HepG2 (cell line): ENCODE measurements around the gene NDUFS2. TPM values are rescaled to one million over a fixed set of nuclear protein-coding genes. Genes with fewer than 3 reads are reported as not detected.

Experiments
- DPF2 ChIP-seq: sonication (generic); formaldehyde crosslinking; IDR thresholded peaks from 2 replicates; pipeline ENCODE4 v1.4.0; 2020; ENCODE audit warnings: mild to moderate bottlenecking, low read depth, missing genetic modification reagents, borderline replicate concordance
- MTA1 ChIP-seq: sonication (generic); formaldehyde crosslinking; IDR thresholded peaks from 2 replicates; pipeline ENCODE4 v1.4.0; 2020; ENCODE audit warnings: missing genetic modification reagents, mild to moderate bottlenecking, borderline replicate concordance
- NFKBIZ ChIP-seq: IDR thresholded peaks from 2 replicates; pipeline ENCODE4 v1.6.1; 2018; ENCODE audit warnings: missing genetic modification reagents, missing compliant biosample characterization
- PATZ1 ChIP-seq: sonication (generic); formaldehyde crosslinking; IDR thresholded peaks from 2 replicates; pipeline ENCODE4 v1.4.0; 2020; ENCODE audit warnings: missing genetic modification reagents
- TCF12 ChIP-seq, 2 experiments: fragments of 450-650 bp in 1 of 2; sonication (generic) in 1 of 2; formaldehyde crosslinking in 1 of 2; IDR thresholded peaks; 2 replicates each; pipeline versions ENCODE4 v1.6.1 to v1.8.0; 2017 to 2022; ENCODE audit warnings: antibody characterized with exemption in 1 of 2, mild to moderate bottlenecking in 1 of 2, missing genetic modification reagents in 1 of 2, moderate library complexity in 1 of 2
- ZBTB40 ChIP-seq, 2 experiments: fragments of 450-650 bp in 1 of 2; sonication (generic) in 1 of 2; formaldehyde crosslinking in 1 of 2; IDR thresholded peaks; 2 replicates each; pipeline versions ENCODE4 v1.6.1 to v1.8.0; 2016 to 2022; ENCODE audit warnings: antibody characterized with exemption in 1 of 2, mild to moderate bottlenecking in 1 of 2, missing genetic modification reagents in 1 of 2
- ZNF180 ChIP-seq: sonication (generic); formaldehyde crosslinking; IDR thresholded peaks from 2 replicates; pipeline ENCODE4 v1.4.0; 2020; ENCODE audit warnings: low read depth, missing genetic modification reagents, borderline replicate concordance
- ZNF260 ChIP-seq: sonication (generic); formaldehyde crosslinking; IDR thresholded peaks from 2 replicates; pipeline ENCODE4 v1.4.0; 2020; ENCODE audit warnings: missing genetic modification reagents, low read depth, mild to moderate bottlenecking, borderline replicate concordance
- ZNF431 ChIP-seq: sonication (generic); formaldehyde crosslinking; IDR thresholded peaks from 2 replicates; pipeline ENCODE4 v1.9.0; 2022; ENCODE audit warnings: missing genetic modification reagents, low read depth, mild to moderate bottlenecking, borderline replicate concordance
- ZNF7 ChIP-seq: IDR thresholded peaks from 2 replicates; pipeline ENCODE4 v1.6.1; 2016; ENCODE audit warnings: missing biosample characterization, missing genetic modification reagents
- polyA plus RNA-seq, 8 experiments: library from polyadenylated mRNA; depleted of rRNA in 3 of 8; stranded (reverse) in 7 of 8; unstranded in 1 of 8; fragments of >200 nt; fragmentation: Illumina TruSeq in 4 of 8; extraction: Trizol in 4 of 8; gene quantifications; 2 replicates each; pipeline versions ENCODE4 v1.2.1 to v1.2.3, GENCODE V29; 2011 to 2016; ENCODE audit warnings: low read depth in 4 of 8, missing spikeins in 1 of 8, mixed read lengths in 1 of 8; ENCODE audit not compliant: insufficient read depth in 1 of 8
- total RNA-seq, 5 experiments: library from RNA; depleted of rRNA; stranded (reverse); fragments of >200 nt; fragmentation: Illumina TruSeq; extraction: Trizol; gene quantifications; 2 replicates each; pipeline ENCODE4 v1.2.3, GENCODE V29; 2016; ENCODE audit warnings: low read depth in 1 of 5
- TF ChIP-seq, protein P1 (sequence below): sonication (generic); formaldehyde crosslinking; IDR thresholded peaks from 2 replicates; pipeline ENCODE4 v1.4.0; 2020; ENCODE audit warnings: mild to moderate bottlenecking, missing genetic modification reagents
- TF ChIP-seq, protein P2 (sequence below): sonication (generic); formaldehyde crosslinking; IDR thresholded peaks from 2 replicates; pipeline ENCODE4 v1.9.0; 2022; ENCODE audit warnings: low read depth, missing genetic modification reagents

NDUFS2 gene
- total and polyA plus RNA-seq, 2 of the 13 experiments (the other 11 are each of a cell fraction or from before 2014, with no cell fraction given): 89.9 to 118 TPM

GRCh38 chr1:161177112-161177935 lies 24.8 kb upstream of the NDUFS2 start, which contains the start of gene B4GALT3 (continued):
- TF ChIP-seq ZBTB40 (IDR thresholded peaks at IDR 0.05) (no peak), ZBTB40 (CRISPR knock-in tag; IDR thresholded peaks at IDR 0.05) (peak; percentile 30; the same call in 1 of the 2 replicates), MTA1 (0 out of 2 replicates have a peak, but pooled peaks have one; percentile 28), ZNF7 (CRISPR knock-in tag) (no peak), ZNF180 (CRISPR knock-in tag) (no peak), TCF12 (IDR thresholded peaks at IDR 0.05) (no peak), TCF12 (CRISPR knock-in tag; IDR thresholded peaks at IDR 0.05) (0 out of 2 replicates have a peak, but pooled peaks have one; percentile 53), ZNF260 (no peak), ZNF431 (CRISPR knock-in tag) (no peak; the same call in 1 of the 2 replicates), PATZ1 (CRISPR knock-in tag) (peak; percentile 66), NFKBIZ (CRISPR knock-in tag) (no peak), DPF2 (CRISPR knock-in tag) (no peak)
- TF ChIP-seq, protein P1, sequence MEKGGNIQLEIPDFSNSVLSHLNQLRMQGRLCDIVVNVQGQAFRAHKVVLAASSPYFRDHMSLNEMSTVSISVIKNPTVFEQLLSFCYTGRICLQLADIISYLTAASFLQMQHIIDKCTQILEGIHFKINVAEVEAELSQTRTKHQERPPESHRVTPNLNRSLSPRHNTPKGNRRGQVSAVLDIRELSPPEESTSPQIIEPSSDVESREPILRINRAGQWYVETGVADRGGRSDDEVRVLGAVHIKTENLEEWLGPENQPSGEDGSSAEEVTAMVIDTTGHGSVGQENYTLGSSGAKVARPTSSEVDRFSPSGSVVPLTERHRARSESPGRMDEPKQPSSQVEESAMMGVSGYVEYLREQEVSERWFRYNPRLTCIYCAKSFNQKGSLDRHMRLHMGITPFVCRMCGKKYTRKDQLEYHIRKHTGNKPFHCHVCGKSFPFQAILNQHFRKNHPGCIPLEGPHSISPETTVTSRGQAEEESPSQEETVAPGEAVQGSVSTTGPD (CRISPR knock-in tag): no peak
- TF ChIP-seq, protein P2, sequence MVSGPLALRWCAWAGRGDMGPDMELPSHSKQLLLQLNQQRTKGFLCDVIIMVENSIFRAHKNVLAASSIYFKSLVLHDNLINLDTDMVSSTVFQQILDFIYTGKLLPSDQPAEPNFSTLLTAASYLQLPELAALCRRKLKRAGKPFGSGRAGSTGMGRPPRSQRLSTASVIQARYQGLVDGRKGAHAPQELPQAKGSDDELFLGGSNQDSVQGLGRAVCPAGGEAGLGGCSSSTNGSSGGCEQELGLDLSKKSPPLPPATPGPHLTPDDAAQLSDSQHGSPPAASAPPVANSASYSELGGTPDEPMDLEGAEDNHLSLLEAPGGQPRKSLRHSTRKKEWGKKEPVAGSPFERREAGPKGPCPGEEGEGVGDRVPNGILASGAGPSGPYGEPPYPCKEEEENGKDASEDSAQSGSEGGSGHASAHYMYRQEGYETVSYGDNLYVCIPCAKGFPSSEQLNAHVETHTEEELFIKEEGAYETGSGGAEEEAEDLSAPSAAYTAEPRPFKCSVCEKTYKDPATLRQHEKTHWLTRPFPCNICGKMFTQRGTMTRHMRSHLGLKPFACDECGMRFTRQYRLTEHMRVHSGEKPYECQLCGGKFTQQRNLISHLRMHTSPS: no peak
